ENCODE measurements around the gene SENP1. TPM values are rescaled to one million over a fixed set of nuclear protein-coding genes. Genes with fewer than 3 reads are reported as not detected.

The SENP1 gene
- total and polyA plus RNA-seq, 2 experiments from 2014 or later: 8.6 to 27.7 TPM

- H3K27ac Mint-ChIP-seq: no peak overlapping the region
- no peak for TF ChIP-seq STAT1 (IDR thresholded peaks at IDR 0.05; ENCODE audit: unreplicated experiment)
- no peak for TF ChIP-seq EZH2phosphoT487 (IDR thresholded peaks at IDR 0.05; ENCODE audit: unreplicated experiment)
- no peak for TF ChIP-seq ZNF114 (CRISPR knock-in tag; IDR thresholded peaks at IDR 0.05)
- no peak for TF ChIP-seq ETS1 (IDR thresholded peaks at IDR 0.05)
- TF ChIP-seq NANOG (IDR thresholded peaks at IDR 0.05; ENCODE audit: borderline replicate concordance): no peak
- no peak for TF ChIP-seq EZH2 (IDR thresholded peaks at IDR 0.05; ENCODE audit: low read depth, unreplicated experiment)
- TF ChIP-seq CREB1 (CRISPR knock-in tag; IDR thresholded peaks at IDR 0.05; ENCODE audit: low read depth): no peak
- peaks cover 76% of the 10 kb centered on the region for H3K27me3 Mint-ChIP-seq (ENCODE audit: insufficient read depth, low read depth, poor library complexity)
- H3K27ac ChIP-seq (ENCODE audit: low read depth): no peak overlapping the region
- peaks cover 24% of the 10 kb centered on the region for H3F3A ChIP-seq (replicated peaks; ENCODE audit: low read depth)
- H3K9me2 ChIP-seq (ENCODE audit: insufficient read depth): no peaks in the 10 kb centered on the region
- no peaks in the 10 kb centered on the region; the same call in 2 of the 3 replicates for H3K9me3 Mint-ChIP-seq
- H3K4me1 Mint-ChIP-seq: peaks cover 53% of the 10 kb centered on the region
- peaks cover 17% of the 10 kb centered on the region for H4K20me1 ChIP-seq (replicated peaks; ENCODE audit: insufficient read depth)
- no peak overlapping the region for H3K4me3 Mint-ChIP-seq
- H3K4me1 ChIP-seq (ENCODE audit: insufficient read depth): peaks cover 57% of the 10 kb centered on the region
- no peak overlapping the region; the same call in 1 of the 2 replicates for H3K4me2 ChIP-seq
- H3K79me2 ChIP-seq (replicated peaks; ENCODE audit: insufficient read depth): no peaks in the 10 kb centered on the region
- H3K36me3 ChIP-seq (ENCODE audit: insufficient read depth): no peaks in the 10 kb centered on the region
- ATAC-seq (no peak), DNase-seq (ENCODE audit: low spot score) (no peak)
- no peak overlapping the region for H2AFZ ChIP-seq
- peaks cover 92% of the 10 kb centered on the region for H3K27me3 ChIP-seq (ENCODE audit: insufficient read depth)
- H3K4me3 ChIP-seq: peak overlapping the region; percentile 79; the same call in 1 of the 2 replicates
- no peaks in the 10 kb centered on the region for H3K36me3 Mint-ChIP-seq (ENCODE audit: low read depth)
These were observed 106.1 kb downstream of the SENP1 start for GRCh38 chr12:47999816-48000215.

GRCh38 chr12:47997321-47997720 lies 108.6 kb downstream of the SENP1 start:
- H3K9me2 ChIP-seq (ENCODE audit: insufficient read depth): no peaks in the 10 kb centered on the region
- peaks cover 35% of the 10 kb centered on the region for H3K4me1 ChIP-seq (ENCODE audit: insufficient read depth)
- no peaks in the 10 kb centered on the region for H3K36me3 ChIP-seq (ENCODE audit: insufficient read depth)
- peaks cover 62% of the 10 kb centered on the region for H3K27me3 Mint-ChIP-seq (ENCODE audit: insufficient read depth, low read depth, poor library complexity)
- no peaks in the 10 kb centered on the region for H3K9me3 Mint-ChIP-seq
- H3K36me3 Mint-ChIP-seq (ENCODE audit: low read depth): no peaks in the 10 kb centered on the region
- peaks cover 11% of the 10 kb centered on the region; the same call in 1 of the 2 replicates for H3F3A ChIP-seq (replicated peaks; ENCODE audit: low read depth)
- H3K27ac Mint-ChIP-seq: no peak overlapping the region
- peaks cover 37% of the 10 kb centered on the region for H3K4me1 Mint-ChIP-seq
- H3K4me3 Mint-ChIP-seq: no peak overlapping the region
- H3K27me3 ChIP-seq (ENCODE audit: insufficient read depth): peaks cover 71% of the 10 kb centered on the region
- H4K20me1 ChIP-seq (replicated peaks; ENCODE audit: insufficient read depth): peaks cover 10% of the 10 kb centered on the region
- no peak for DNase-seq (ENCODE audit: low spot score)
- ATAC-seq: no peak
- no peak overlapping the region for H2AFZ ChIP-seq
- no peaks in the 10 kb centered on the region for H3K79me2 ChIP-seq (replicated peaks; ENCODE audit: insufficient read depth)
- TF ChIP-seq ETS1 (IDR thresholded peaks at IDR 0.05) (no peak), EZH2phosphoT487 (IDR thresholded peaks at IDR 0.05; ENCODE audit: unreplicated experiment) (no peak), ZNF462 (CRISPR knock-in tag; IDR thresholded peaks at IDR 0.05) (no peak), ZNF331 (CRISPR knock-in tag; IDR thresholded peaks at IDR 0.05; ENCODE audit: low read depth) (no peak)
- no peak overlapping the region for H3K27ac ChIP-seq (ENCODE audit: low read depth)
- no peak overlapping the region for H3K4me3 ChIP-seq
- no peak overlapping the region for H3K4me2 ChIP-seq
